ENCODE measurements around the gene NFATC4.

GRCh38 chr14:24329736-24330135 is 38.2 kb upstream of the NFATC4 start:
- no peak for TF ChIP-seq CTCF (IDR thresholded peaks at IDR 0.05)
- TF ChIP-seq POLR2A (IDR thresholded peaks at IDR 0.05) = no peak
- no peak for TF ChIP-seq EP300 (IDR thresholded peaks at IDR 0.05)
